Fibroblast of villous mesenchyme (primary cell): ENCODE data around the gene DLGAP3. TPM values are rescaled to one million over a fixed set of nuclear protein-coding genes. Genes with fewer than 3 reads are reported as not detected.
A peak's percentile ranks its signal among the peaks of the same experiment; 100 is the strongest.

Experiments used
- DNase-seq: peaks from one replicate; pipeline ENCODE4 v3.0.0-alpha.2; 2010; ENCODE audit warnings: low read depth
- H3K4me3 ChIP-seq: 2 replicates; pipeline ENCODE4 v1.5.1; 2011; ENCODE audit warnings: low read depth, mild to moderate bottlenecking, low read length
- total RNA-seq: library from RNA; depleted of rRNA; stranded (reverse); fragments of >200 nt; gene quantifications from 2 replicates; pipeline ENCODE4 v1.2.3, GENCODE V29; 2012
- TF ChIP-seq, protein P1 (sequence below): IDR thresholded peaks from 2 replicates; pipeline ENCODE4 v1.5.1; 2012; ENCODE audit warnings: low read depth, mild to moderate bottlenecking, low read length; ENCODE audit not compliant: insufficient read depth

DLGAP3 gene
- total RNA-seq, 1 donor = under 0.01 TPM

DNA sequence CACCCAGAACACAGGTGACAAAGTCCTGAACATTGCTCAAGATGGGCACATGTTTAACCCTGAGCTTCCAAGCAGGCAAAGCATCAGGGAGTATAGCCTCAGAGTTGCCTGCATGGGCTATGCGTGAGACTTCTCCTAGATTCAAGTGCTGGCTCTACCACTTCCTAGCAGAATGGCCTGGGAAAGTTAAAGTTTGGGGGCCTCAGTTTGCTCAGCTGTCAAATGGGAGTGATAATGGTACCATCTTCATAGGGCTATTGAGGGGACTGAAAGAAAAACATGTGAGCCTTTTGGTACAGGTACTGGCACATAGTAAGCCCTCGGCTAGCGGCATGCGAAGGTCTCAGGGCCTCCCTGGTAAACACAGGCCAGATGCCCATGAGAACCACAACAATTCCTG, 41.9 kb downstream of the DLGAP3 start:
- H3K4me3 ChIP-seq = no peak overlapping the region
- TF ChIP-seq, protein P1, sequence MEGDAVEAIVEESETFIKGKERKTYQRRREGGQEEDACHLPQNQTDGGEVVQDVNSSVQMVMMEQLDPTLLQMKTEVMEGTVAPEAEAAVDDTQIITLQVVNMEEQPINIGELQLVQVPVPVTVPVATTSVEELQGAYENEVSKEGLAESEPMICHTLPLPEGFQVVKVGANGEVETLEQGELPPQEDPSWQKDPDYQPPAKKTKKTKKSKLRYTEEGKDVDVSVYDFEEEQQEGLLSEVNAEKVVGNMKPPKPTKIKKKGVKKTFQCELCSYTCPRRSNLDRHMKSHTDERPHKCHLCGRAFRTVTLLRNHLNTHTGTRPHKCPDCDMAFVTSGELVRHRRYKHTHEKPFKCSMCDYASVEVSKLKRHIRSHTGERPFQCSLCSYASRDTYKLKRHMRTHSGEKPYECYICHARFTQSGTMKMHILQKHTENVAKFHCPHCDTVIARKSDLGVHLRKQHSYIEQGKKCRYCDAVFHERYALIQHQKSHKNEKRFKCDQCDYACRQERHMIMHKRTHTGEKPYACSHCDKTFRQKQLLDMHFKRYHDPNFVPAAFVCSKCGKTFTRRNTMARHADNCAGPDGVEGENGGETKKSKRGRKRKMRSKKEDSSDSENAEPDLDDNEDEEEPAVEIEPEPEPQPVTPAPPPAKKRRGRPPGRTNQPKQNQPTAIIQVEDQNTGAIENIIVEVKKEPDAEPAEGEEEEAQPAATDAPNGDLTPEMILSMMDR = no peak
- no peak for DNase-seq

DNA sequence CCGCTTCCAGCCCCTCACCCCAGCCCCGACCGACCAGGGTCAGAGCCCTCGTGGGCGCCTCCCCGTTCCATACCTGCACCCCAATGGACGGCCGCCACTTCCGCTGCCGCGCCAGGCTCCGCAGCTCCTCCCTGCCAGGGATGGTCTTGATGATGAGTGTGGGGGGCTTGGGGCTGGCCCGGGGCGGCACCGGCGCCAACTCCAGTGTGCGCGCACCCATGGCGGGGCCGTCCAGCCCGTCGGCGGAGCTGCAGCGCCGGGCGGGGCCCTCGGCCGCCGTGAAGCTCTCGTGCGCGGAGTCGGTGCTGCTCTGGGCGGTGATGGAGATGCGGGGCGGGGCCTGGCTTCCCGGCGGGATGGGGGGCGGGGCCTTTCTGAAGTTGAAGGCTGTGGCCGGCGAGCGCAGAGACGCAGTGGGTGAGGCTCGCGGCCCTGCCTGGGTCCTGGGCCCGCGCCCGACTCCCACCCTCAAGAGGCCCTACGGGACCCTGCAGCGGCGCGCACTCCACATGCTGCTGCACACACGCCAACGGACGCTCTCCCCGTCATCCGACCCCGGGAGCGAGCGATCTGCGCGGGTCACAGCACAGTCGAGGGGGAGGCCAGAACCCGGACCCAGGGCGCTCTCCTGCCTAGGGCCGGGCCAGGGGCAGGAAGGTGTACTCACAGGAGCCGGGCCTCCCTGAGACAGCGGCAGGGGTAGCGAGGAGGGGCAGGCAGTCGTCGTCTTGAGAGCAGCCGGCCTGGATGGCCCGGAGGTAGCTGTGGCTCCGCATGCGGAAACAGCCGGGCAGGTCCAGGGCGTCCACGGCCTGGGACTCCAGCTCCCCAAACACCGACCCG, 43.8 kb downstream of the DLGAP3 start:
- H3K4me3 ChIP-seq = peak overlapping the region; percentile 46
- peak; percentile 28 for DNase-seq
- TF ChIP-seq, protein P1 = no peak

DNA sequence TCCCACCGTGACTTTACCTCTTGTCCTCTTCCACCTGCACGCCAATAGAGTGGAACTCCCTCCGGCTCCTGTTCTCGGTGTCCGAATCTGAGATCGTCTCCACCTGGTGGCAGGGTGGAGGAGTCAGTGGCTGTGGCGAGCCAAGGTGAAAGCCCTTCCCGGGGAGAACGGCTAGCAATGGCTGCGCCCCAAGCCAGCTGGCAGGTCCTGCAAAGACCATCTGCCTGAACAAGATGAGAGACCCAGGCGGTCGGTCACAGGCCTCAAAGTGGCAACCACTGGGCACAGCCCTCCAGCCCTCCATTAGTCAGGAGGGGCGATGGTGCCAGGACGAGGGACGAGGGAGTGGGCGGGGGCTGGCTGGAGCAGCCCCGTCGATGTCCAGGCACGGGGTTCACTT, 44.5 kb downstream of the DLGAP3 start:
- TF ChIP-seq, protein P1 = no peak
- no peak for DNase-seq
- H3K4me3 ChIP-seq = no peak overlapping the region

DNA sequence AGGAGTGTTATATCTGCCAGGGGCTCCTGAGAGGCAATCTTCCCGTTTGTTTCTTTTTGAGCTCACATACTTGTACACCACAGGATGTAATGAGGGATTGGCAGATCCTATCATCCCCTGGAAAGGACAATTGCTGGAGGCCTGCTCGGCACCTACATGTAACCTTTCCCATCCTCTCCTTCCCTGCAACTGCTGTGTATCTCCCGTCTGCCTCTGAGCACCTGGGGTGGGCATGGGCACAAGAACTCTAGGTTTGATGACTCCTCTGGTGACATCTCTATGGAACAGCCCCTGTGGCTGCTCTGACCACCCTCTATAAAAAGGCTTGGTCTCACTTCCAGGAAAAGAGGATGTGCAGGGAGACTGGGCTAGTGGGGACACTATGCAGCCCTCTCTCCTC, 44.9 kb downstream of the DLGAP3 start:
- no peak overlapping the region for H3K4me3 ChIP-seq
- TF ChIP-seq, protein P1 = no peak
- no peak for DNase-seq

DNA sequence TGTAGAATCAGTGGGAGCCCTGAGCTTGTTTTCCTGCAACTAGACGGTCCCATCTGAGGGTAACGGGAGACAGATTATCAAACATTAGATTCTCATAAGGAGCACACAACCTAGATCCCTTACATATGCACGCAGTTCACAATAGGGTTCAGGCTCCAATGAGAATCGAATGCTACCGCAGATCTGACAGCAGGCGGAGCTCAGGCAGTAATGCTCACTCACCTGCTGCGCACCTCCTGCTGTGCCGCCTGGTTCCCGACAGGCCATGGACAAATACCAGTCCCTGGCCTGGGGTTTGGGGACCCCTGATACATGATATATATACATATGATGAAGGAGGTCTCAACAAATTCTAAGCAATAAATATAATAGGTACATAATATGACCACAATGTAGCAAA, 50.2 kb downstream of the DLGAP3 start:
- TF ChIP-seq, protein P1 = no peak
- no peak for DNase-seq
- H3K4me3 ChIP-seq = no peak overlapping the region

DNA sequence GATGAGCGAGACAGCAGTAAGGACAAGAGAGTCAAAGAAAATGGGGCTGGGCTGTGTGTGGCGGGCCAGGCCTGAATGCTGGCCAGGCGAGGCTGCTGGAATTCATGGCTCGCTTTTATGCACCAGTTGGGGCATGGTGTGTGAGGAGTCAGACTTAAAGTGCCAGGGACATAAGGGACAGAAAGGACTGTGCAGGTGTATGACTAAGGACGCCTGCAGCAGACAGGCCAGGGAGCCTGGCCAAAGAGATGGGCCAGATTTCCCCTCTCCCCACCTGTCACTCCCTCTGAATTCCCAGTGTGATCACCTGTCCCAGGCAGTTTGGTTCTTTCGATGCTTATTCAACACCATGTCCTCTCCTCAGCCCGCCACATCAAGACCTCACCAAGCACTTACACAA, 53.0 kb downstream of the DLGAP3 start:
- H3K4me3 ChIP-seq = no peak overlapping the region
- TF ChIP-seq, protein P1 = no peak
- DNase-seq = no peak

DNA sequence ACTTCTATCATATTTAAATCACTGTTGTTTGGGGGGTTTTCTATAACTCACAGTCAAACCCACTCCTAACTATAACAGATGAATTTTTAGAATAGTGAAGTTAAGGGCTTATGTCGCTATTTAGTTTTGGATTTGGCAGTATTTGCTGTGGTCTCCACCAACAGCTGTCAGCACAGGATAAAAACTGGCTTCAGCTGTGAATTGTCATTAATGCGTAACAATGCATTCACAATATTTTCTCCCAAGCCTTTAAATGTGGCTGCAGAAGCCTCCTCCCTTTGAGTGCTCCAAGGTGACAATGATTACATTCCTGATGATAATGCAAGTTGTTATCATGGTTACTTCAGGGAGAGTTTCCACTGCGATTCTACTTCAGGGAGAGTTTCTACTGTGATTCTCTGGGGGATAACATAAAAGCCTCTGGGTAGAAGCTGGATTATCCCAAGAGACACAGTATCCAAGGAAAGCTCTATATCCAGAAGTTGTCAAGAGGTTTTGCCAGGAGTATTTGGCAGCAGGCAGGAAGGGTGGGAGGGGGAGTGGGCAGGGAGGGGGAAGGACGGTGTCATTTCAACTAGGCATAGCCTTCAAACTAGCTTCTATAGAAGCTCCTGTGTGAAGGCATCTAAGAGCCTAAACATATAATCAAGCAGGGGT, 55.0 kb downstream of the DLGAP3 start:
- no peak overlapping the region for H3K4me3 ChIP-seq
- no peak for DNase-seq
- TF ChIP-seq, protein P1 = no peak
